Naive thymus-derived CD4-positive, alpha-beta T cell (primary cell): ENCODE measurements around the gene FLRT2. TPM values are rescaled to one million over a fixed set of nuclear protein-coding genes. Genes with fewer than 3 reads are reported as not detected.

Experiments used
- ATAC-seq: fragments of 150-1000 bp; cut with Tn5 transposase; 2 replicates; pipeline ENCODE4 v1.10.0; 2021; ENCODE audit warnings: mild to moderate bottlenecking, moderate library complexity
- CTCF ChIA-PET: fragments of 350-600 bp; sonication (Branson Sonifier 250); formaldehyde crosslinking; loops from one replicate; lab custom pipeline; 2021; ENCODE audit warnings: antibody characterized with exemption; lab: Charles Lee
- POLR2A ChIA-PET: fragments of 350-600 bp; sonication (Branson Sonifier 250); formaldehyde crosslinking; loops from one replicate; lab custom pipeline; 2021; ENCODE audit warnings: antibody characterized with exemption, inconsistent platforms; lab: Charles Lee
- DNase-seq, 9 donors: peaks; one replicate each; pipeline versions ENCODE4 v3.0.0 to v3.0.0-alpha.2; 2020 to 2022; ENCODE audit warnings: mixed read lengths in 1 of 9
- H3K27ac ChIP-seq: one replicate; pipeline ENCODE4 v1.7.0; 2013; ENCODE audit warnings: mild to moderate bottlenecking, low read depth, low read length, moderate library complexity
- H3K27me3 ChIP-seq, 2 donors: one replicate each; pipeline ENCODE4 v1.7.0; 2013; ENCODE audit warnings: low read length in 2 of 2, mild to moderate bottlenecking in 2 of 2, moderate library complexity in 2 of 2; ENCODE audit not compliant: control insufficient read depth in 2 of 2, insufficient read depth in 2 of 2
- H3K36me3 ChIP-seq, 3 experiments: 1 replicate in 2 of 3; 2 replicates in 1 of 3; pipeline ENCODE4 v1.7.0; 2013; ENCODE audit warnings: low read length in 3 of 3, mild to moderate bottlenecking in 3 of 3, moderate library complexity in 1 of 3; ENCODE audit not compliant: insufficient read depth in 3 of 3, control insufficient read depth in 2 of 3
- H3K4me1 ChIP-seq, 2 donors: one replicate each; pipeline ENCODE4 v1.7.0; 2013; ENCODE audit warnings: low read length in 2 of 2, mild to moderate bottlenecking in 2 of 2, moderate library complexity in 1 of 2; ENCODE audit not compliant: control insufficient read depth in 2 of 2, insufficient read depth in 2 of 2
- H3K4me3 ChIP-seq: 2 replicates; pipeline ENCODE4 v1.7.0; 2013; ENCODE audit warnings: mild to moderate bottlenecking, low read length
- H3K9me3 ChIP-seq, 3 experiments: 1 replicate in 2 of 3; 2 replicates in 1 of 3; pipeline ENCODE4 v1.7.0; 2013; ENCODE audit warnings: low read length in 3 of 3; ENCODE audit not compliant: control insufficient read depth in 2 of 3
- H3K27ac Mint-ChIP-seq, 9 donors: one replicate each; pipeline ENCODE4 v1.8.0; 2020 to 2022; ENCODE audit warnings: mixed read lengths in 9 of 9, mild to moderate bottlenecking in 8 of 9, moderate library complexity in 5 of 9, inconsistent platforms in 2 of 9
- H3K27me3 Mint-ChIP-seq, 5 donors: one replicate each; pipeline ENCODE4 v1.8.0; 2021 to 2022; ENCODE audit warnings: mixed read lengths in 5 of 5, mild to moderate bottlenecking in 1 of 5
- H3K36me3 Mint-ChIP-seq, 5 donors: one replicate each; pipeline ENCODE4 v1.8.0; 2020 to 2022; ENCODE audit warnings: mixed read lengths in 5 of 5, mild to moderate bottlenecking in 3 of 5, inconsistent platforms in 1 of 5
- H3K4me1 Mint-ChIP-seq, 7 donors: one replicate each; pipeline ENCODE4 v1.8.0; 2020 to 2022; ENCODE audit warnings: mixed read lengths in 7 of 7, mild to moderate bottlenecking in 3 of 7, inconsistent platforms in 1 of 7
- H3K4me3 Mint-ChIP-seq, 10 donors: one replicate each; pipeline ENCODE4 v1.8.0; 2020 to 2022; ENCODE audit warnings: mild to moderate bottlenecking in 10 of 10, mixed read lengths in 10 of 10, moderate library complexity in 6 of 10, inconsistent platforms in 2 of 10
- H3K9me3 Mint-ChIP-seq, 11 donors: one replicate each; pipeline ENCODE4 v1.8.0; 2020 to 2022; ENCODE audit warnings: mixed read lengths in 11 of 11, mild to moderate bottlenecking in 4 of 11, inconsistent platforms in 1 of 11, moderate library complexity in 1 of 11
- intact Hi-C, 2 donors: fragments of 100-400 bp; cut with micrococcal nuclease; formaldehyde crosslinking; loops; one replicate each; pipeline ENCODE4 v1.15.1; 2023
- polyA plus RNA-seq, 2 donors: library from polyadenylated mRNA; unstranded; fragments of 300-500 nt; fragmentation: Illumina TruSeq; gene quantifications; one replicate each; pipeline ENCODE4 v1.2.3, GENCODE V29; 2021
- total RNA-seq, 6 experiments: library from RNA in 5 of 6; stranded (reverse) in 5 of 6; gene quantifications; 1 replicate in 5 of 6; 2 replicates in 1 of 6; pipeline ENCODE4 v1.2.3 and lab custom pipeline; 2021 to 2026

FLRT2 gene
- total and polyA plus RNA-seq, 7 experiments from 2014 or later: not detected

DNA sequence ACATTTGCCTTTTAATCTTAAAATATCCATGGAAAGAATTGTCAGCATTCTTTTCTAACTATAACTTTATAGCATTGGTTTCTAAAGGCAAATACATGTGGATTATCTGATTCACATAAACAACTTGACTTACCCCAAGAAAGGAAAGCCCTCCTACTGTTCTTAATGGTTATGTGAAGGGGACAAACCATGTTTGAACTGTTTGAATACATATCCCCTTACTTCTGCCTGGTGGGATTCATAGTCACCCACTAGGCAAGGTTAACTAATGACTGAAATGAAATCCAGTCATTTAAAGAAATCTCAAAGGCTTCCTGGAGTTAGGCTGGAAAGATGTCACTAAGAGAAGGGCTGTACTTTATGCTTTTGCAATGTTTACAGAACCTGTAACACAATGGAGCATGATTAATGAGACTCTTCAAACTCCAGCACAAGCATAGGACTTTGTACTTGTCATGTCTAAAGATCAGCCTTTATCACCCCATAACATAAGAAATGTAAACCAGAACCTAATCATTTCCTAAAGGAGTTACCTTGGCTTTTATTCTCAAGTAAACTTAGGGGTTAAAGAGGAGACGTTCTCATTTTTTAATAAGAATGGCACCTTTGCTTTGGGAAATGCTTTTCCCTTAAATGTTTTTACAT is 10.2 kb upstream of the FLRT2 start:
- peaks cover 0 to under 1% (median 0%) of the 10 kb centered on the region in 5 donors for H3K27me3 Mint-ChIP-seq
- peaks cover 0 to 12% (median 0%) of the 10 kb centered on the region in 11 donors for H3K9me3 Mint-ChIP-seq
- no peaks in the 10 kb centered on the region for H3K36me3 Mint-ChIP-seq
- Histone ChIP-seq H3K4me1 (no peaks in the 10 kb centered on the region), H3K9me3 (no peaks in the 10 kb centered on the region), H3K27ac (no peak overlapping the region), H3K4me3 (no peak overlapping the region), H3K27me3 (no peaks in the 10 kb centered on the region), H3K36me3 (no peaks in the 10 kb centered on the region)
- H3K4me3 Mint-ChIP-seq: no peak overlapping the region
- H3K27ac Mint-ChIP-seq: no peak overlapping the region
- ATAC-seq (no peak), DNase-seq (no peak)
- intact Hi-C loops: no loop called here
- H3K4me1 Mint-ChIP-seq: no peaks in the 10 kb centered on the region
- ChIA-PET CTCF (no interaction called here), POLR2A (no interaction called here)

DNA sequence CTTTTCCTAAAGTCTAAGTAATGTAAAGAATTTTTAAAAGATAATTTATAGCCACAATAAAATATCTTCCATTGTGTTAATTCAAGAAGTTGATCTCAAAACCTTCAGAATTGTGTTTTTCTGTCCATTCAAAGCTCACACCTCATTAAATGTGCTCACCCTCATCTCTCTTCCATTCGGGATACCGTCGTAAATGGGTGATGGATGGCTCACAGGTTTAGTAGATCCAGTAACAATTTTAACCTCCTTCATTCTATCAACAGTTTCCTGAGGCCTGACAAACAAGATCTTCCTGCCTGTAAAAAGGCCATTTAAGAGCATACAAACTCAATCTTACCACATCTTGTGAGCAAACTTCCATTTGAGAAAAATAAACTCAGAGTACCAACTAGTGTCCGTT is 9.4 kb upstream of the FLRT2 start:
- Mint-ChIP-seq H3K36me3 (no peaks in the 10 kb centered on the region), H3K9me3 (peaks cover 0 to 12% (median 0%) of the 10 kb centered on the region in 11 donors), H3K4me1 (no peaks in the 10 kb centered on the region), H3K4me3 (no peak overlapping the region), H3K27ac (no peak overlapping the region), H3K27me3 (peaks cover 0 to 9% (median 0%) of the 10 kb centered on the region in 5 donors)
- Histone ChIP-seq H3K4me1 (no peaks in the 10 kb centered on the region), H3K27ac (no peak overlapping the region), H3K36me3 (no peaks in the 10 kb centered on the region), H3K4me3 (no peak overlapping the region), H3K27me3 (no peaks in the 10 kb centered on the region), H3K9me3 (no peaks in the 10 kb centered on the region)
- intact Hi-C loops: no loop called here
- DNase-seq (no peak), ATAC-seq (no peak)
- POLR2A ChIA-PET: no interaction called here
- CTCF ChIA-PET: no interaction called here

DNA sequence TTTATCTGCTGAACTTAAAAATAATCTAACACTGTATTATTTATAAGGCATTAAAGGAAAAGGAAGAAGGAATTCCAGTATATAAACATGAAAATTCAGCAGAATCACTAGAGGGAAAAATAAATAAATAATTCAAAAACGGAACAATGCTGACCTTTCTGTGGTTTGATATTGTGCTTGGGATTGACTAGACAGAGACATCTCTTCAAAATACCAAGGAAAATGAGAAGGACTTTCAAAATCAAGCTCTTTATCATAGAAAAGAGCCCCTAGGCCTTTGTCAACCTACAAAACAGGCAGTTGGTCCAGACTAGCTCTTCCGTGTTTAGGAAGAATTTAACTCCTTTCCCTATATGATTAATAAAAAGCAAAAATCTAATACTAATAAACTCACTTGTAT is 6.3 kb upstream of the FLRT2 start:
- H3K27me3 Mint-ChIP-seq: peaks cover 9 to 29% (median 14%) of the 10 kb centered on the region in 5 donors
- DNase-seq: no peak
- POLR2A ChIA-PET: no interaction called here
- Histone ChIP-seq H3K4me3 (no peak overlapping the region), H3K27me3 (no peaks in the 10 kb centered on the region), H3K36me3 (no peaks in the 10 kb centered on the region), H3K9me3 (no peaks in the 10 kb centered on the region), H3K27ac (no peak overlapping the region), H3K4me1 (no peaks in the 10 kb centered on the region)
- H3K4me3 Mint-ChIP-seq: no peak overlapping the region
- H3K27ac Mint-ChIP-seq: no peak overlapping the region
- no peaks in the 10 kb centered on the region for H3K36me3 Mint-ChIP-seq
- intact Hi-C loops: no loop called here
- H3K9me3 Mint-ChIP-seq: peaks cover 0 to 7% (median 0%) of the 10 kb centered on the region in 11 donors
- H3K4me1 Mint-ChIP-seq: no peaks in the 10 kb centered on the region
- CTCF ChIA-PET: no interaction called here
- no peak for ATAC-seq

DNA sequence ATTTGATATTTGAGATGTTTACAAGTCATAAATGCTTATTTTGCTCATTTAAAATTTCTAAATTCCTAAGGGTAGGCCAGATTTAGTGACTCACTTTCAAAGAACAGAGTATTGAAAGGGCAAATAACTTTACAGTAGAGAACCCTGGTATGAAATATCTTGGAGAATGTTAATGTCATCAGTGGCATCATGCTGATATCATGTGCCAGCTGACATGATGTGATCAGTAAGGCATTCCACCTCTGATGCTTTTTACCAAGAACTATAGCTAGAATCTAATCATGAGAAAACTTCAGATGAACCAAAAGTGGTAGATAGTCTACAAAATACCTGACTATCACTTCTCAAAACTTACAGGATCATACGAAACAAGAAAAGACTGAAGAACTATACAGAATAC is 2.9 kb upstream of the FLRT2 start:
- ATAC-seq (no peak), DNase-seq (no peak)
- ChIA-PET POLR2A (no interaction called here), CTCF (no interaction called here)
- peaks cover 42 to 60% (median 47%) of the 10 kb centered on the region in 5 donors for H3K27me3 Mint-ChIP-seq
- Histone ChIP-seq H3K9me3 (no peaks in the 10 kb centered on the region), H3K4me3 (no peak overlapping the region), H3K36me3 (no peaks in the 10 kb centered on the region), H3K27me3 (peaks cover 0 to 6% of the 10 kb centered on the region in 2 donors), H3K27ac (no peak overlapping the region), H3K4me1 (no peaks in the 10 kb centered on the region)
- intact Hi-C loops: no loop called here
- peaks cover 0 to 5% (median 0%) of the 10 kb centered on the region in 11 donors for H3K9me3 Mint-ChIP-seq
- H3K36me3 Mint-ChIP-seq: no peaks in the 10 kb centered on the region
- H3K4me3 Mint-ChIP-seq: no peak overlapping the region
- no peak overlapping the region for H3K27ac Mint-ChIP-seq
- H3K4me1 Mint-ChIP-seq: peaks cover 0 to 11% (median 9%) of the 10 kb centered on the region in 7 donors

DNA sequence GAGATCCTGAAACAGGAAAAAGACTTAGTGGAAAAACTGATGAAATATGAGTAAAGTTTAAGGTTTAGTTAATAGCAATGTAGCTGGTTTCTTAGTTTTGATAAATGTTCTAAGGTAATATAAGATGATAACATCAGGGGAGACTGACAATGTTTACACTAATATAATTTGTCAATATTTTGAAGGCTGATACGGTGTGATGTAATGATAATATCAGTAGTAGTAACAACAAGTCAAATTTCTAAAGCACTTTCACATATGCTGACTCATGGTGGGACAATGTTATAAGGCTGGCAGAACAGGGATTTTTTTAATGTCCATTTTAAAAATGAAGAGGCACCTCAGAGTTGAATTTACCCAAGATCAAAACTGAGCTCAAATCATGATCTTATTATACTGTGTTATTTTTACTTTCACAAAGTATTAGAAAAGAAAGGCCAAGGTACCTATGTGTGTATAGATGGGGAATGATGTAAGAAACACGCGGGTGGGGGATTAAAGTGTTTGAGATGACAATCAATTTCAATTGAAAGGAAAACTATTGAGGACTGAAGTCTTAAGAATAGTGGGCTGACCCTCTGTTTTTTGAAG is 2.4 kb upstream of the FLRT2 start:
- Mint-ChIP-seq H3K27ac (no peak overlapping the region), H3K4me3 (no peak overlapping the region), H3K36me3 (peaks cover 0 to 4% (median 0%) of the 10 kb centered on the region in 5 donors), H3K4me1 (peaks cover 0 to 16% (median 13%) of the 10 kb centered on the region in 7 donors), H3K9me3 (peaks cover 0 to 9% (median 0%) of the 10 kb centered on the region in 11 donors), H3K27me3 (peaks cover 47 to 66% (median 52%) of the 10 kb centered on the region in 5 donors)
- ChIA-PET CTCF (no interaction called here), POLR2A (no interaction called here)
- Histone ChIP-seq H3K27ac (no peak overlapping the region), H3K27me3 (peaks cover 0 to 6% of the 10 kb centered on the region in 2 donors), H3K36me3 (no peaks in the 10 kb centered on the region), H3K4me3 (no peak overlapping the region), H3K4me1 (no peaks in the 10 kb centered on the region), H3K9me3 (no peaks in the 10 kb centered on the region)
- ATAC-seq: no peak
- DNase-seq: no peak
- intact Hi-C loops: no loop called here

DNA sequence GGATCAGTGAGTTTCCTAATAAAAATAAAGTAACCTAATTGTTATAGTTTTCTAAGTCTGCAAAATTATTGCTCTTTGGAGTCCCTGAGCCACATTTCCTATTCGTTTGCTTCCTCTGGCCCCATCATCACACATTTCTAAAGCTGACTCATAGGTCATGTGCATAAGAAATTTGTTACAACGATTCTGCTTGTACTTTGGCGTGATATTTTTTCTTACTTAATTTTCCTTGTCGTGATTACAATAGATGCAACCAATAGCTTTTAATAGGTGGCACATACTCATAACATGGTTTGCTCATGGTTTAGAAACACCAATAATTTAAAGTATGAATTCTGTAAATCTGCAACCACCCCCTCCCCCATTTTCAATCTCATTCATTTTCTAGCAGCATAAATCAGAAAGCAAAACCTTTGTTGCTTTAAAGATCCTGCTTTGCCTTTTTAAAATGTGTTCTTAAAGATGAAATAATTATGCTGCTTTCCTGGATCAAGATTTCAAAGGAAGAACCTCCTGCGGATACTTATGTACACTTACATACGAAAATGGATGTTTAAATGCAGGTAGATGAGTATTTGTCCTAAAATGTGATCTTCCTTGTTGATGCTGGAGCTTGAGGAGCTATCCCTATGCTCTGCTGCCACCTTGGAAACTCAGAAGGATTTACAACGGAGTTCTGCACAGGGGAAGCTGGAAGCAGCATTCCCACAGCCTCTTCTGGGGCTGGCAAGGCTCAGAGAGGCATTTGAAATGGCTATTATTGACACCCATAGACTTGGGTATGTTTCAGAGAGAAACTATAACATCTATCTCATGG is 1.7 kb upstream of the FLRT2 start:
- Histone ChIP-seq H3K27ac (no peak overlapping the region), H3K36me3 (no peaks in the 10 kb centered on the region), H3K9me3 (no peaks in the 10 kb centered on the region), H3K4me1 (no peaks in the 10 kb centered on the region), H3K4me3 (no peak overlapping the region), H3K27me3 (peaks cover 0 to 6% of the 10 kb centered on the region in 2 donors)
- ChIA-PET CTCF (no interaction called here), POLR2A (no interaction called here)
- peaks cover 52 to 71% (median 57%) of the 10 kb centered on the region in 5 donors for H3K27me3 Mint-ChIP-seq
- H3K27ac Mint-ChIP-seq: no peak overlapping the region
- DNase-seq: no peak
- no peak for ATAC-seq
- H3K36me3 Mint-ChIP-seq: peaks cover 0 to 5% (median 0%) of the 10 kb centered on the region in 5 donors
- H3K4me3 Mint-ChIP-seq: no peak overlapping the region
- peaks cover 0 to 13% (median 0%) of the 10 kb centered on the region in 11 donors for H3K9me3 Mint-ChIP-seq
- peaks cover 0 to 19% (median 16%) of the 10 kb centered on the region in 7 donors for H3K4me1 Mint-ChIP-seq
- intact Hi-C loops: no loop called here
